ENCODE measurements around the gene SLC39A11. TPM values are rescaled to one million over a fixed set of nuclear protein-coding genes. Genes with fewer than 3 reads are reported as not detected.

SLC39A11 gene
- polyA plus RNA-seq, 1 donor from 2014 or later: 8.0 TPM

DNA sequence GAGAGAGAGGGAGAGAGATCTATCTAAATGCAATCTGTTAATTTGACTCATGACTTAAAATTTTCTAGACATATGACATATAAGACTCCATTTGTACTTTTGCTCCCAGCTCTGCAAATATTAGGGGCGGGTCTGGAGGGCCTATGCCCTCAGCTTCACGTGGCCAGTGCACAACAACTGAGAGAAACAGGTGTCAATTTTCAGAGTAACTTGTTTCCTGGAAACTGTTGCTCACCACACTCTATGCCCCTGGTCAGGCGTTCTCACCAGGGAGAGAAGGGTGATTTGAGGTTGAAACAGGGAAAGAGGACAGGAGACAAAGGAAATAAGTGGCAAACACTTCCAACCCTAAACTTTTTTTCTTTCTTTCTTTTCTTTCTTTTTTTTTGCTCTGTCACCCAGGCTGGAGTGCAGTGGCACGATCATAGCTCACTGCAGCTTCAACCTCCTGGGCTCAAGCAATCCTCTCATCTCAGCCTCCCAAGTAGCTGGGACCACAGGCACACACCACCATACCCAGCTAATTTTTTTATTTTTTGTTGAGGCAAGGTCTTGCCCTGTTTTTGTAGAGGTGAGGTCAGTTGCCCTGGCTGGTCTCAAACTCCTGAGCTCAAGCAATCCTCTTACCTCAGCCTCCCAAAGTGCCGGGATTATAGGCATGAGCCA, 270.0 kb downstream of the SLC39A11 start:
- no peak overlapping the region for H3K9ac ChIP-seq (ENCODE audit: low read length)

DNA sequence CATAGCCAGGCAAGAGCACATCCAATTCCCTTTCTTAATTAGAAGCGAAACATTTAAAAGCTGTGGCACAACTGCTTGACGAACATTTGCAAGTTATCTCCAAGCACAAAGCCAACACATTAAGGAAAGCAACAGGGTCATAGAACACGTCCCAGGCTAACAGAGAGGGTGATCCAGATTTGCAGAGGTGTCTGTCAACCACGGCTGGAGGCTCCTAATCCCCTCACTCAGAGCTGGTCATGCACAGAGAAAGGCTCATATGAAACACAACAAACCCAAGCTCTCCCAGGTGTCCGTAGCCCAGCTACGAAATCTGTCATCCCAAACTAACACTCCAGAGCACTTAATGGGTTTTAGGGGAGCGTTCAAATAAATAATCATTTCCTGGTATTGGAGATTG, 276.1 kb downstream of the SLC39A11 start:
- H4K20me1 ChIP-seq (ENCODE audit: insufficient read depth): no peaks in the 10 kb centered on the region
- no peaks in the 10 kb centered on the region for H3K27me3 ChIP-seq (ENCODE audit: insufficient read depth, low read depth, low read length)
- no peaks in the 10 kb centered on the region for H3K9me3 ChIP-seq (ENCODE audit: low read length)
- H3K4me2 ChIP-seq (ENCODE audit: low read length): no peak overlapping the region
- H3K9me2 ChIP-seq (ENCODE audit: insufficient read depth, low read length): no peaks in the 10 kb centered on the region
- no peaks in the 10 kb centered on the region for H3K36me3 ChIP-seq (ENCODE audit: insufficient read depth, low read length)
- H3K79me2 ChIP-seq (replicated peaks; ENCODE audit: insufficient read depth, low read length): no peaks in the 10 kb centered on the region
- no peaks in the 10 kb centered on the region for H3F3A ChIP-seq (ENCODE audit: insufficient read depth, low read length, poor library complexity, severe bottlenecking)
- H2AFZ ChIP-seq (ENCODE audit: low read depth, low read length): no peak overlapping the region
- no peak overlapping the region for H3K4me3 ChIP-seq (ENCODE audit: low read length)
- H3K27ac ChIP-seq (ENCODE audit: low read length): no peak overlapping the region
- no peak overlapping the region for H3K9ac ChIP-seq (ENCODE audit: low read length)
- no peak for TF ChIP-seq POLR2AphosphoS5 (IDR thresholded peaks at IDR 0.05)
- no peak for TF ChIP-seq RAD21 (conservative IDR thresholded peaks at IDR 0.05)
- no peak for TF ChIP-seq EP300 (conservative IDR thresholded peaks at IDR 0.05; ENCODE audit: poor library complexity, severe bottlenecking)
- TF ChIP-seq SMC3 (conservative IDR thresholded peaks at IDR 0.05; ENCODE audit: poor library complexity): no peak
- TF ChIP-seq TAF1 (IDR thresholded peaks at IDR 0.05; ENCODE audit: low read depth): no peak
- TF ChIP-seq, protein P1, sequence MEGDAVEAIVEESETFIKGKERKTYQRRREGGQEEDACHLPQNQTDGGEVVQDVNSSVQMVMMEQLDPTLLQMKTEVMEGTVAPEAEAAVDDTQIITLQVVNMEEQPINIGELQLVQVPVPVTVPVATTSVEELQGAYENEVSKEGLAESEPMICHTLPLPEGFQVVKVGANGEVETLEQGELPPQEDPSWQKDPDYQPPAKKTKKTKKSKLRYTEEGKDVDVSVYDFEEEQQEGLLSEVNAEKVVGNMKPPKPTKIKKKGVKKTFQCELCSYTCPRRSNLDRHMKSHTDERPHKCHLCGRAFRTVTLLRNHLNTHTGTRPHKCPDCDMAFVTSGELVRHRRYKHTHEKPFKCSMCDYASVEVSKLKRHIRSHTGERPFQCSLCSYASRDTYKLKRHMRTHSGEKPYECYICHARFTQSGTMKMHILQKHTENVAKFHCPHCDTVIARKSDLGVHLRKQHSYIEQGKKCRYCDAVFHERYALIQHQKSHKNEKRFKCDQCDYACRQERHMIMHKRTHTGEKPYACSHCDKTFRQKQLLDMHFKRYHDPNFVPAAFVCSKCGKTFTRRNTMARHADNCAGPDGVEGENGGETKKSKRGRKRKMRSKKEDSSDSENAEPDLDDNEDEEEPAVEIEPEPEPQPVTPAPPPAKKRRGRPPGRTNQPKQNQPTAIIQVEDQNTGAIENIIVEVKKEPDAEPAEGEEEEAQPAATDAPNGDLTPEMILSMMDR (IDR thresholded peaks at IDR 0.05; ENCODE audit: poor library complexity, severe bottlenecking): no peak
- TF ChIP-seq EZH2 (IDR thresholded peaks at IDR 0.05; ENCODE audit: borderline replicate concordance, insufficient read depth, low read length, poor library complexity, severe bottlenecking): no peak
- TF ChIP-seq, protein P2, sequence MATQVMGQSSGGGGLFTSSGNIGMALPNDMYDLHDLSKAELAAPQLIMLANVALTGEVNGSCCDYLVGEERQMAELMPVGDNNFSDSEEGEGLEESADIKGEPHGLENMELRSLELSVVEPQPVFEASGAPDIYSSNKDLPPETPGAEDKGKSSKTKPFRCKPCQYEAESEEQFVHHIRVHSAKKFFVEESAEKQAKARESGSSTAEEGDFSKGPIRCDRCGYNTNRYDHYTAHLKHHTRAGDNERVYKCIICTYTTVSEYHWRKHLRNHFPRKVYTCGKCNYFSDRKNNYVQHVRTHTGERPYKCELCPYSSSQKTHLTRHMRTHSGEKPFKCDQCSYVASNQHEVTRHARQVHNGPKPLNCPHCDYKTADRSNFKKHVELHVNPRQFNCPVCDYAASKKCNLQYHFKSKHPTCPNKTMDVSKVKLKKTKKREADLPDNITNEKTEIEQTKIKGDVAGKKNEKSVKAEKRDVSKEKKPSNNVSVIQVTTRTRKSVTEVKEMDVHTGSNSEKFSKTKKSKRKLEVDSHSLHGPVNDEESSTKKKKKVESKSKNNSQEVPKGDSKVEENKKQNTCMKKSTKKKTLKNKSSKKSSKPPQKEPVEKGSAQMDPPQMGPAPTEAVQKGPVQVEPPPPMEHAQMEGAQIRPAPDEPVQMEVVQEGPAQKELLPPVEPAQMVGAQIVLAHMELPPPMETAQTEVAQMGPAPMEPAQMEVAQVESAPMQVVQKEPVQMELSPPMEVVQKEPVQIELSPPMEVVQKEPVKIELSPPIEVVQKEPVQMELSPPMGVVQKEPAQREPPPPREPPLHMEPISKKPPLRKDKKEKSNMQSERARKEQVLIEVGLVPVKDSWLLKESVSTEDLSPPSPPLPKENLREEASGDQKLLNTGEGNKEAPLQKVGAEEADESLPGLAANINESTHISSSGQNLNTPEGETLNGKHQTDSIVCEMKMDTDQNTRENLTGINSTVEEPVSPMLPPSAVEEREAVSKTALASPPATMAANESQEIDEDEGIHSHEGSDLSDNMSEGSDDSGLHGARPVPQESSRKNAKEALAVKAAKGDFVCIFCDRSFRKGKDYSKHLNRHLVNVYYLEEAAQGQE (IDR thresholded peaks at IDR 0.05; ENCODE audit: borderline replicate concordance): no peak
- no peak for TF ChIP-seq MXI1 (conservative IDR thresholded peaks at IDR 0.05; ENCODE audit: poor library complexity, severe bottlenecking)

More for the DNA sequence above, 270.0 kb downstream of the SLC39A11 start:
- H3K4me3 ChIP-seq (ENCODE audit: low read length): no peak overlapping the region
- no peaks in the 10 kb centered on the region for H3K79me2 ChIP-seq (replicated peaks; ENCODE audit: insufficient read depth, low read length)
- H3K4me2 ChIP-seq (ENCODE audit: low read length): no peak overlapping the region
- H3K9me2 ChIP-seq (ENCODE audit: insufficient read depth, low read length): no peaks in the 10 kb centered on the region
- no peaks in the 10 kb centered on the region for H4K20me1 ChIP-seq (ENCODE audit: insufficient read depth)
- H3K27me3 ChIP-seq (ENCODE audit: insufficient read depth, low read depth, low read length): no peaks in the 10 kb centered on the region
- no peaks in the 10 kb centered on the region for H3K36me3 ChIP-seq (ENCODE audit: insufficient read depth, low read length)
- H3F3A ChIP-seq (ENCODE audit: insufficient read depth, low read length, poor library complexity, severe bottlenecking): no peaks in the 10 kb centered on the region
- H3K9me3 ChIP-seq (ENCODE audit: low read length): peaks cover 7% of the 10 kb centered on the region
- TF ChIP-seq TAF1 (IDR thresholded peaks at IDR 0.05; ENCODE audit: low read depth): no peak
- TF ChIP-seq, protein P1 (IDR thresholded peaks at IDR 0.05; ENCODE audit: poor library complexity, severe bottlenecking): no peak
- no peak for TF ChIP-seq RAD21 (conservative IDR thresholded peaks at IDR 0.05)
- TF ChIP-seq POLR2AphosphoS5 (IDR thresholded peaks at IDR 0.05): no peak
- TF ChIP-seq EZH2 (IDR thresholded peaks at IDR 0.05; ENCODE audit: borderline replicate concordance, insufficient read depth, low read length, poor library complexity, severe bottlenecking): no peak
- no peak for TF ChIP-seq SMC3 (conservative IDR thresholded peaks at IDR 0.05; ENCODE audit: poor library complexity)
- TF ChIP-seq, protein P2 (IDR thresholded peaks at IDR 0.05; ENCODE audit: borderline replicate concordance): no peak
- TF ChIP-seq EP300 (conservative IDR thresholded peaks at IDR 0.05; ENCODE audit: poor library complexity, severe bottlenecking): no peak
- no peak for TF ChIP-seq MXI1 (conservative IDR thresholded peaks at IDR 0.05; ENCODE audit: poor library complexity, severe bottlenecking)
- H3K27ac ChIP-seq (ENCODE audit: low read length): no peak overlapping the region
- H2AFZ ChIP-seq (ENCODE audit: low read depth, low read length): no peak overlapping the region
